Vagina (tissue), 2 donors: Measurements from ENCODE around the gene CCDC194.

Experiments
- CTCF ChIP-seq, 3 experiments: fragments of 450-650 bp in 2 of 3; fragments of 200-600 bp in 1 of 3; sonication (generic) in 1 of 3; IDR thresholded peaks; one replicate each; pipeline ENCODE4 v1.5.1; 2017 to 2019; ENCODE audit warnings: antibody characterized with exemption in 3 of 3, mild to moderate bottlenecking in 2 of 3, moderate library complexity in 2 of 3
- POLR2A ChIP-seq, 2 donors: fragments of 450-650 bp; IDR thresholded peaks; one replicate each; pipeline ENCODE4 v1.6.1; 2017; ENCODE audit warnings: antibody characterized with exemption in 2 of 2, mild to moderate bottlenecking in 2 of 2, moderate library complexity in 2 of 2

DNA sequence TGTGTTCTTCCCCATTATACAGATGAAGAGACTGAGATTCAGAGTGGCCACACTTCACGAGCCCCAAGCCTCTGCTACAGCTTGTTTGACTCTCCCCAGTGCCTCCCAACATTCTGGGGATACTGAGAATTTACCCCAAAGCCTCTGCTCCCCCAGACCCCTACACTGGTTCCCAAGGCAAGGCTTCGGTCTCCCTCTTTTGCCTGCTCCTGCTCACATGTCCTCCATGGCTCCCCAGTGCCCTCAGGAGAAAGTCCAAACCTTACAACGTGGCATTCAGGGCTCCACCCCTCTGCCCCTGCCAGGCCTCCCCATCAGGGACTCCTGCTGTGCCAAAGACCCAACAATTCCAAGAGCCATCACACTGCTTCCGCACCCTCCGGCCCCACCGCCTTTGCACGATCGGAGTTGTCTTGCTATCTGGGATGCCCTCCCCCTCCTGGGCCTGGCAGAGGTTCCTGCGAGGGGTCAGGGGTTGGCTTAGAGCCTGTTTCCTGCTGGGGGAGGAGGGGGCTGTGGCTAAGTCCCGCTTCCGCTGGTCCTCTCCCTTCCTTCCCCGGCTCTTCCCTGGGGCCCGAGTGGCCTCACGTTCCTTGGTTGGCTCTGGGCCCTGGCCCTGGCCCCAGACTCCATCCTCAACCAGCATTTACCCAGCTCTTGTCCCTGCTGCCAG is 41.3 kb downstream of the CCDC194 start:
- TF ChIP-seq CTCF (IDR thresholded peaks at IDR 0.05) (no peak), POLR2A (IDR thresholded peaks at IDR 0.05) (no peak)
